LHCN-M2 (cell line): Measurements from ENCODE around the gene CLTCL1. TPM values are rescaled to one million over a fixed set of nuclear protein-coding genes. Genes with fewer than 3 reads are reported as not detected.
"Not testable (repeated sequence)": the region's sequence is repeated elsewhere in the genome, so short reads cannot be mapped to it uniquely, and the experiment has no call there.

Experiments used
- DNase-seq: peaks from one replicate; pipeline ENCODE4 v3.0.0-alpha.2; 2012; ENCODE audit warnings: low read depth
- total RNA-seq: library from RNA; depleted of rRNA; stranded (reverse); fragments of >200 nt; gene quantifications from 2 replicates; pipeline ENCODE4 v1.2.3, GENCODE V29; 2014

The CLTCL1 gene
- total RNA-seq, 1 experiment from 2014 or later: 17.7 TPM

GRCh38 chr22:19176175-19176643 lies 115.3 kb downstream of the CLTCL1 start:
- no peak for DNase-seq

- no peak for DNase-seq
These were observed 115.8 kb downstream of the CLTCL1 start for GRCh38 chr22:19175602-19176174.

GRCh38 chr22:19175026-19175601 lies 116.4 kb downstream of the CLTCL1 start:
- no peak for DNase-seq

GRCh38 chr22:19174106-19175025 lies 117.2 kb downstream of the CLTCL1 start:
- DNase-seq: peak; percentile 81

GRCh38 chr22:19173047-19174035 lies 118.2 kb downstream of the CLTCL1 start:
- DNase-seq: no peak

- no peak for DNase-seq
These were observed 119.1 kb downstream of the CLTCL1 start for GRCh38 chr22:19172213-19173046.

GRCh38 chr22:19169947-19170318 lies 121.6 kb downstream of the CLTCL1 start:
- DNase-seq: no peak

GRCh38 chr22:19169002-19169946 lies 122.2 kb downstream of the CLTCL1 start:
- DNase-seq: no peak

- DNase-seq: no peak
These were observed 123.2 kb downstream of the CLTCL1 start for GRCh38 chr22:19168088-19168890.

- DNase-seq: no peak
These were observed 124.2 kb downstream of the CLTCL1 start for GRCh38 chr22:19167106-19167869.

- DNase-seq: no peak
These were observed 125.1 kb downstream of the CLTCL1 start for GRCh38 chr22:19166421-19166820.

GRCh38 chr22:19164425-19164824 lies 127.1 kb downstream of the CLTCL1 start:
- no peak for DNase-seq

GRCh38 chr22:19158649-19159048 lies 132.9 kb downstream of the CLTCL1 start:
- DNase-seq: not testable (repeated sequence)

GRCh38 chr22:19156109-19156508 lies 135.4 kb downstream of the CLTCL1 start:
- not testable (repeated sequence) for DNase-seq

GRCh38 chr22:19152942-19153883 lies 138.3 kb downstream of the CLTCL1 start:
- DNase-seq: no peak
